ENCODE measurements around the gene HNRNPLL.

- TF ChIP-seq, protein P1, sequence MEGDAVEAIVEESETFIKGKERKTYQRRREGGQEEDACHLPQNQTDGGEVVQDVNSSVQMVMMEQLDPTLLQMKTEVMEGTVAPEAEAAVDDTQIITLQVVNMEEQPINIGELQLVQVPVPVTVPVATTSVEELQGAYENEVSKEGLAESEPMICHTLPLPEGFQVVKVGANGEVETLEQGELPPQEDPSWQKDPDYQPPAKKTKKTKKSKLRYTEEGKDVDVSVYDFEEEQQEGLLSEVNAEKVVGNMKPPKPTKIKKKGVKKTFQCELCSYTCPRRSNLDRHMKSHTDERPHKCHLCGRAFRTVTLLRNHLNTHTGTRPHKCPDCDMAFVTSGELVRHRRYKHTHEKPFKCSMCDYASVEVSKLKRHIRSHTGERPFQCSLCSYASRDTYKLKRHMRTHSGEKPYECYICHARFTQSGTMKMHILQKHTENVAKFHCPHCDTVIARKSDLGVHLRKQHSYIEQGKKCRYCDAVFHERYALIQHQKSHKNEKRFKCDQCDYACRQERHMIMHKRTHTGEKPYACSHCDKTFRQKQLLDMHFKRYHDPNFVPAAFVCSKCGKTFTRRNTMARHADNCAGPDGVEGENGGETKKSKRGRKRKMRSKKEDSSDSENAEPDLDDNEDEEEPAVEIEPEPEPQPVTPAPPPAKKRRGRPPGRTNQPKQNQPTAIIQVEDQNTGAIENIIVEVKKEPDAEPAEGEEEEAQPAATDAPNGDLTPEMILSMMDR (IDR thresholded peaks at IDR 0.05) = no peak
- TF ChIP-seq POLR2A (IDR thresholded peaks at IDR 0.05) = no peak
Observed at GRCh38 chr2:38557981-38558380, 44.7 kb downstream of the HNRNPLL start.

All from uterus (tissue), 2 donors.